Breast epithelium (tissue), 3 donors: ENCODE results near the gene CNGB1.

Experiments used
- CTCF ChIP-seq, 3 donors: fragments of 450-650 bp; IDR thresholded peaks; one replicate each; pipeline ENCODE4 v1.5.1; 2016 to 2017; ENCODE audit warnings: antibody characterized with exemption in 3 of 3, mild to moderate bottlenecking in 3 of 3, moderate library complexity in 3 of 3
- POLR2A ChIP-seq: fragments of 450-650 bp; IDR thresholded peaks from one replicate; pipeline ENCODE4 v1.6.1; 2016; ENCODE audit warnings: antibody characterized with exemption, mild to moderate bottlenecking, moderate library complexity
- POLR2AphosphoS5 ChIP-seq, 3 donors: sonication (generic); formaldehyde crosslinking; IDR thresholded peaks; one replicate each; pipeline ENCODE4 v1.6.1; 2017; ENCODE audit warnings: antibody characterized with exemption in 3 of 3

GRCh38 chr16:57962756-57963155 is 8.2 kb downstream of the CNGB1 start:
- TF ChIP-seq POLR2A (no peak), CTCF (IDR thresholded peaks at IDR 0.05) (no peak), POLR2AphosphoS5 (IDR thresholded peaks at IDR 0.05) (no peak)
